ENCODE results near the gene GZMA. TPM values are rescaled to one million over a fixed set of nuclear protein-coding genes. Genes with fewer than 3 reads are reported as not detected.

The GZMA gene
- total RNA-seq, 4 donors from 2014 or later, result 0.90 TPM; not detected in 3

DNA sequence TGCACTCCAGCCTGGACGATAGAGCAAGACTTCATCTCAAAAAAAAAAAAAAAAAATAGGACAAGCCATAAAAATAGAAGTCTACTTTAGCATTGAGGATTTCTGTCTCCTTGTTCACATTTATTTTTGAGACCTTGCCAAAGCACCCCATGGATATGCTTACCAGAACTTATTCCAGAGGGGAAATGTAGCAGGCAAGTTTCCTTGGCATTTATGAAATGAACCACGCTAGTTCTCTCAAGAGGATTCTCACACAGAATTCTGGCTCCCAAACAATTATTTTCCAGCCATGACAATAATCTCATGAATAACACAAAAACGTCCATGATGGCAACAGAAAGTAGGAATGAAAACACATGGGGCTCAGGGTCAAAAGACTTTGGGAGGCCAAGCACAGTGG, 34.1 kb downstream of the GZMA start:
- no peak overlapping the region for H3K4me3 ChIP-seq
- no peak overlapping the region for H3K27ac ChIP-seq
- TF ChIP-seq, protein P1, sequence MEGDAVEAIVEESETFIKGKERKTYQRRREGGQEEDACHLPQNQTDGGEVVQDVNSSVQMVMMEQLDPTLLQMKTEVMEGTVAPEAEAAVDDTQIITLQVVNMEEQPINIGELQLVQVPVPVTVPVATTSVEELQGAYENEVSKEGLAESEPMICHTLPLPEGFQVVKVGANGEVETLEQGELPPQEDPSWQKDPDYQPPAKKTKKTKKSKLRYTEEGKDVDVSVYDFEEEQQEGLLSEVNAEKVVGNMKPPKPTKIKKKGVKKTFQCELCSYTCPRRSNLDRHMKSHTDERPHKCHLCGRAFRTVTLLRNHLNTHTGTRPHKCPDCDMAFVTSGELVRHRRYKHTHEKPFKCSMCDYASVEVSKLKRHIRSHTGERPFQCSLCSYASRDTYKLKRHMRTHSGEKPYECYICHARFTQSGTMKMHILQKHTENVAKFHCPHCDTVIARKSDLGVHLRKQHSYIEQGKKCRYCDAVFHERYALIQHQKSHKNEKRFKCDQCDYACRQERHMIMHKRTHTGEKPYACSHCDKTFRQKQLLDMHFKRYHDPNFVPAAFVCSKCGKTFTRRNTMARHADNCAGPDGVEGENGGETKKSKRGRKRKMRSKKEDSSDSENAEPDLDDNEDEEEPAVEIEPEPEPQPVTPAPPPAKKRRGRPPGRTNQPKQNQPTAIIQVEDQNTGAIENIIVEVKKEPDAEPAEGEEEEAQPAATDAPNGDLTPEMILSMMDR (IDR thresholded peaks at IDR 0.05), result no peak
- TF ChIP-seq EP300 (IDR thresholded peaks at IDR 0.05) (no peak), POLR2A (IDR thresholded peaks at IDR 0.05) (no peak)
- no peak for DNase-seq (ENCODE audit: low spot score in 2 of 2)
- H3K27me3 ChIP-seq, result no peaks in the 10 kb centered on the region
- no peaks in the 10 kb centered on the region for H3K9me3 ChIP-seq
- H3K4me1 ChIP-seq, result no peaks in the 10 kb centered on the region
- 43 to 50% methylated on average over 3 of the region's 3 CpGs for WGBS, 2 donors
- H3K36me3 ChIP-seq, result no peaks in the 10 kb centered on the region

GRCh38 chr5:55140908-55141665, 38.6 kb downstream of the GZMA start:
- no peak overlapping the region for H3K27ac ChIP-seq
- no peak overlapping the region for H3K4me3 ChIP-seq
- H3K36me3 ChIP-seq, result no peaks in the 10 kb centered on the region
- DNase-seq (ENCODE audit: low spot score in 2 of 2), result no peak
- no peaks in the 10 kb centered on the region for H3K27me3 ChIP-seq
- no peaks in the 10 kb centered on the region for H3K4me1 ChIP-seq
- H3K9me3 ChIP-seq, result no peaks in the 10 kb centered on the region
- 67 to 68% methylated on average over 9 of the region's 9 CpGs for WGBS, 2 donors
- no peak for TF ChIP-seq POLR2A (IDR thresholded peaks at IDR 0.05)
- TF ChIP-seq EP300 (IDR thresholded peaks at IDR 0.05), result no peak
- TF ChIP-seq, protein P1 (IDR thresholded peaks at IDR 0.05), result no peak

DNA sequence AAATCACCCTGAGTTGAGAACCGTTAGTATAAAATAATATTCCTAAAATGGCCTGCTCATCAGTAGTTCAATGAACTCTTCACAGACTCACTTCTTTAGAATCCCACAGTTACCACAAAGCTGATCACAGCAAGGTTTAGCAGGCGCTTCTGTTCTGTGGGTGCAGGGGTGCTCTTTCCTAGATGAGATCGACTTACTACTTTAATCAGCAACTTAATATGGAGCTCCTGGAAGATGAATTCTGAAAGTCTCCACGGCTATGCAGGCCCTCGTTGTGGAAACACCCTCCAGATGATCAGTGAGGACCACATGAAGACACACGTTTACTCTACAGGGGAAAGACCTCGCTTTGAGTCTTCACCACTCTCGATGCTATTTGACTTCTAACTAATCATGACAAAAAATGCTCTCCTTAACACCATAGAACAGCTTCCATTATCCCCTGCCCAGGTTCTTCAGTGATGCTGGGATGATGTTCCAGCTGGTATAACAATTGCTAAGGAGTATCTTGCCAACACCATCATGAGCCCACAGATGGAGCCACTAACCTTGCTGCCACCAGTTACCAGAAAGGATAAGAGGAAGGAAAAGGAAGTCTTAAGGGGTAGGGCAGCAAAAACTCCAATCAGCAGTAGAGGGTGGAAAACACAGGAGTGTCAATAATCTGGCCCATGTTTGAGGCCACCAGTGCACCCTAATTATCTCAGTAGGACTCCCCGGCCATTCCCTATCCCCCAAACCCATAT, 39.7 kb downstream of the GZMA start:
- TF ChIP-seq EP300 (IDR thresholded peaks at IDR 0.05), result no peak
- no peak for TF ChIP-seq POLR2A (IDR thresholded peaks at IDR 0.05)
- TF ChIP-seq, protein P1 (IDR thresholded peaks at IDR 0.05), result no peak
- Histone ChIP-seq H3K27ac (no peak overlapping the region), H3K36me3 (no peaks in the 10 kb centered on the region), H3K4me3 (no peak overlapping the region), H3K4me1 (peaks cover 0 to 6% (median 0%) of the 10 kb centered on the region in 4 donors), H3K27me3 (no peaks in the 10 kb centered on the region), H3K9me3 (no peaks in the 10 kb centered on the region)
- 86 to 91% methylated on average over 9 of the region's 9 CpGs for WGBS, 2 donors
- no peak for DNase-seq (ENCODE audit: low spot score in 2 of 2)

DNA sequence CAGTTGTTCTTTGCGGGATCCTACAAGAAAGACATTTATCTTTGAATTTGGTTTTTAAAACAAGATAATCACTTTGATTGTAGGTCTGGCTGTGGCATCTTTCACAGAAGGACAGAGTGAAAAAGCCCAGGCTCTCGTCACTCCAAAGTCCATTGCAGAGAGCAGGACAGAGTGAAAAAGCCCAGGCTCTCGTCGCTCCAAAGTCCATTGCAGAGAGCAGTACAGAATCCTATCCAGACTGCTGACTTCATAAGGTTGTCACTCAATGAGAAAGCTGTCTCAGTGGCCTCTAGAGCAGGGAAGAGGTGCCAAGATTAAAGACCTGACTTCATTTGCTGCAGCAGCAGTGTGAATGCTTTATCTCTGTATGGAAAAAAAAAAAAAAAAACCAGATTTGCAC, 41.2 kb downstream of the GZMA start:
- 60 to 78% methylated on average over 4 of the region's 4 CpGs for WGBS, 2 donors

More for the DNA sequence above, 41.2 kb downstream of the GZMA start:
- H3K36me3 ChIP-seq, result no peaks in the 10 kb centered on the region
- no peaks in the 10 kb centered on the region for H3K27me3 ChIP-seq
- H3K4me1 ChIP-seq, result peaks cover 0 to 6% (median 0%) of the 10 kb centered on the region in 4 donors
- no peak overlapping the region for H3K27ac ChIP-seq
- no peaks in the 10 kb centered on the region for H3K9me3 ChIP-seq
- TF ChIP-seq, protein P1 (IDR thresholded peaks at IDR 0.05), result no peak
- TF ChIP-seq EP300 (IDR thresholded peaks at IDR 0.05) (no peak), POLR2A (IDR thresholded peaks at IDR 0.05) (no peak)
- no peak for DNase-seq (ENCODE audit: low spot score in 2 of 2)
- no peak overlapping the region for H3K4me3 ChIP-seq
